Measurements from ENCODE around the gene OR5T1.

OR5T1 gene

DNA sequence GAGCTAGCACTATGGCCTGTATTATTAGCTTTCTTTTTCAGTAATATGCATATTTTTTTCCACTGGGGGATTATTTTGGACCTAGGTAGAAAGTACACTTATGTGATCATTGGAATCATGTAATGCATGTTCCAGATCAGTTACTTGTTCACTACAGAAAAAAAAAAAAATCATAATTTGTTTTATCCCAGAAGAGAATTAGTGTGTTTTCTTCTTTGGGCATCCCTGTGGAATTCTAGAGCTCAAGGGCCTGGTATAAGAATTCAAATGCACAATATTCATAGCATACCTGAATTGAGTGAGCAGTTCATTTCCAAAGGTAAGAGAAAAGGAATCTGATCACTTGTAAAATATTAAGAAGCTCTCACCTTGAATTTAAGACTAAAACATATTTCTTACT is at the start of gene OR5T1:
Gene OR5T1 (plus strand): TSS at position 301 of the 400 bp plus-strand sequence. CDS start 1,485 bp downstream, outside the sequence.
- DNase-seq = no peak

DNA sequence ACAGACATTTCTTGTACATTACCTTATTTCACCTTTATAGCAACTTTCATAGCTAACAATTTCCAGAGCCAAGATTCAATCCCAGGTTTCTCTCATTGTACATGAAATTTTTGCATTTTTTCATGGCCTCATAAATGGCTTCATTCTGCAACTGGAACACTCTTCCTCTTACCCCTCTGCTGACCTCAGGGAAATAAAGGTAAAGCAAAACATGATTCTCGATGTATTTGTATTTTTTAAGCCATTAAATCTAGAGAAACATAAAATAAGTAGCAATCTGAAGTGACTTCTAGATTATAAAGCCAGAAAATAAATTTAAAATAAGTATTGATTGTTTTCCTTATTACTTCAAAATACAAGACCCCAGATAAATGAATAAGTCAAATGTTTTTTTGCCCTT is 39.8 kb upstream of the OR5T1 start, which contains the start of gene OR5T2:
Gene OR5T2 (minus strand): TSS at position 101 of the 400 bp plus-strand sequence. CDS start 1,193 bp downstream, outside the sequence.
- no peak for DNase-seq

DNA sequence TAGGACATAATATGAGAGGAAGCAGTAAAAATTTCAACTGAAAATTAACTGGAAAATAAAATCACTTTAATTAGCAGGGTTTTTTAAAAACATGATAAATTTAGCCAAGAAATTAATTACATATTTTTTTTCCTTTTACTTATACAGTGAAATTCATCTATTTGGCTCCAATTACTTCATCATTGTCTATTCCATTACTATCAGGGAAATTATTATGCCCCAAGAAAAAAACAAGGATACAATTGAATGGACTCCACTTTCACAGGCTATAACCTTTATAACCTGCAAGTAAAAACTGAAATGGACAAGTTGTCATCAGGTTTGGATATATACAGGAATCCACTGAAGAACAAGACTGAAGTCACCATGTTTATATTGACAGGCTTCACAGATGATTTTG is 22.0 kb upstream of the OR5T1 start, which contains the start of gene OR5T3:
Gene OR5T3 (plus strand): TSS at position 301 of the 400 bp plus-strand sequence. CDS start 0 bp downstream, at position 301.
- DNase-seq = no peak

DNA sequence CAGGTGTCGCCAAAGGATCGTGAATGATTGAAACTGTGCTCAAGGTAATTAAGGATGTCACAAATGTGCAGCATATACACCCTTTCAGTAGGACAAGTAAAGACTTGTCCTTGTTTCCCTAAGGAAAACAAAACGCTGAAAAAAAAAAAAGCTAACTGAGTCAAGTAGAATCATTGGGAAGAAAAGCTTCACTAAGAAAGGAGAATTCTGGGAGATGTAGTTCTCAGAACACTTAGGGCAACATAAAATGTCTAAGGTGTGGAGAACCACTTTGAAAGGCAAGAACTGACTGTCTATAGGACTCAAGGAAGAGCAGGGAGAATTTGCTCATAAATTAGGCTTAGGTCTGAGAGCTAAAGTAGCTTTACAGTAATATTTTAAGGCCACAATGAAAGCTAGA is 2.9 kb upstream of the OR5T1 start:
- DNase-seq = no peak

DNA sequence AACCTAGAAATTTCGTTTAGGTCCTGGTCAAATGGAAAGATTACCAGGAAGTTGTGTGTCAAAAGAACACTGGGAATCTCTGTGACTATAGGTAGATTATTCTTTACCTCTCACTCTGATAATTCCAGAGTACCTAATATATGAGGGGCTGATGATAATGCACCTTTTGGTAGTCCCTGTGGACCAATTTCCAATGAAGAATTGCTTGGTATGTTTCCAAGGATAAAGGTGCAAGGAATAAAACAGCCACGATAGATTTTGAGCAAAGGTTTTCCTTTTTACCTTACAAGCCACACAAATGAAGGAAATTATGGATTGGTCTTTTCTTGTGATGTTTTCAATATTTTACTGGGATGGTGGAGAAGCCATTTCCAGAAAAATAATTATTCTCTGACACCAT is 18.2 kb downstream of the OR5T1 start, which contains the start of gene OR8H1:
Gene OR8H1 (minus strand): TSS at position 101 of the 400 bp plus-strand sequence. CDS start 1,192 bp downstream, outside the sequence.
- DNase-seq = no peak

DNA sequence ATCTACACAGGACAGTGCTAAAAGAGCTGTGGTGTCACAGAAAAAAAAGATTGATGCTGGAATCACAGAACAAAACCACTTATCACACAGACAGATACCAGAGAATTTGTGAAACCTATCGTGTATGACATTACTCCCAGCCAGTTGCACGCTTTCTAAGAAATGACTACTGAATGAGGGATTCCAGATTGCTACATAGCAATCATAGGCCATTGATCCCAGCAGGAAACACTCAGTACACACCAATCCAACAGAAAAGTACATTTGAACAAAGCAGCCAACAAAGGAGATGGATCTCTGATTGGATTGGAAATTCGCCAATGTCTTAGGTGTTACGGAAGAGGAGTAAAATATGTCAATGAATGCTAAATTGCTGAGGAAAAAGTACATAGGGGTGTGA is 22.9 kb downstream of the OR5T1 start:
- no peak for DNase-seq

DNA sequence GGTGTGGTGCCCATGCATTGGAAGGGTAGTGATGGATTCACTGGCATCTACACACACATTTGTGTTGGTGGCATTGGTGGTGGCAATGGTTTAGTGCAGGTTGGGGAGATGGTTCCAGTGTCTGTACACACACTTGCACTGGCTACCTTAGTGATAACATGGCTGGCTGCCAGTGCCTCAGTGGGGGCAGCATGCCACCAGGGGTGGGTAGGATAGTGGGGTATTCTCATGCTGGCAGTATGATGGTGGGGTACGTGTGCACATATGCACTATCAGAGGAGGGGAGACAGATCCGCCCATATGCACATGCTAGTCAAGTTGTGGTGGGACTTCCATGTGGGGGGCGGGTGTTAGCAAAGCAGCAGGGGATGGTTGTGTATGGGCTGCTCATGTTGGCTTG is 33.9 kb downstream of the OR5T1 start:
- no peak for DNase-seq

DNA sequence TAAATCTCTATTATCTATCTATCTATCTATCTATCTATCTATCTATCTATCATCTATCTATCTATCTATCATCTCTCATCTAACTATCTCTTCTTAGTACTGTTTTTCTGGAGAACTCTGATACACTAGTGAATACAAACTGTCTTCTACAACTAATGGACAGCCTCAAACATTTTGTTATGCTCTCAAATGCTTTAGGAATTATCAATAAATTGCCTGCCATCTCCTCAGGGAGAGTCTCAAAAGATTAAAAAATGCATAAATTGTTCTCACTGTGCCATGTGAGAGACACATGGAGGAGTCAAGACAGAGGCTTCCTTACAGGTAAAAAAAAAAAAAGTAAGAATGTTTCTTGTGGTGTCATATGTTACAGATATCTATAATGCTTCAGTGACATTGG is 40.9 kb downstream of the OR5T1 start, which contains the start of gene OR8K3:
Gene OR8K3 (plus strand): TSS at position 301 of the 400 bp plus-strand sequence. CDS start 3,163 bp downstream, outside the sequence.
- DNase-seq = no peak
